Measurements from ENCODE around the gene STH.
"Not testable (repeated sequence)": the region's sequence is repeated elsewhere in the genome, so short reads cannot be mapped to it uniquely, and the experiment has no call there.

Gene STH

GRCh38 chr17:45998987-45999899, at the start of gene STH:
STH (plus strand) TSS chr17:45999250; CDS start chr17:45999280, 30 bp downstream.
- no peak for DNase-seq (ENCODE audit: low read depth)

GRCh38 chr17:45949755-45950320, 49.2 kb upstream of the STH start:
- DNase-seq (ENCODE audit: low read depth) = no peak

- no peak for DNase-seq (ENCODE audit: low read depth)
These were observed 48.2 kb upstream of the STH start for GRCh38 chr17:45950888-45951287.

- DNase-seq (ENCODE audit: low read depth) = no peak
These were observed 47.6 kb upstream of the STH start for GRCh38 chr17:45951403-45951802.

GRCh38 chr17:45951941-45952340, 47.1 kb upstream of the STH start:
- DNase-seq (ENCODE audit: low read depth) = no peak

- no peak for DNase-seq (ENCODE audit: low read depth)
These were observed 46.2 kb upstream of the STH start for GRCh38 chr17:45952814-45953320.

GRCh38 chr17:45953561-45953960, 45.5 kb upstream of the STH start:
- no peak for DNase-seq (ENCODE audit: low read depth)

- DNase-seq (ENCODE audit: low read depth) = no peak
These were observed 44.1 kb upstream of the STH start for GRCh38 chr17:45954914-45955313.

- no peak for DNase-seq (ENCODE audit: low read depth)
These were observed 43.7 kb upstream of the STH start for GRCh38 chr17:45955326-45955725.

- no peak for DNase-seq (ENCODE audit: low read depth)
These were observed 43.0 kb upstream of the STH start for GRCh38 chr17:45956090-45956489.

GRCh38 chr17:45956746-45957145, 42.3 kb upstream of the STH start:
- not testable (repeated sequence) for DNase-seq (ENCODE audit: low read depth)

- no peak for DNase-seq (ENCODE audit: low read depth)
These were observed 40.7 kb upstream of the STH start for GRCh38 chr17:45958307-45958706.

GRCh38 chr17:45958994-45959665, 39.9 kb upstream of the STH start:
- DNase-seq (ENCODE audit: low read depth) = no peak

GRCh38 chr17:45960311-45960710, 38.7 kb upstream of the STH start:
- no peak for DNase-seq (ENCODE audit: low read depth)

GRCh38 chr17:45961206-45961605, 37.8 kb upstream of the STH start:
- DNase-seq (ENCODE audit: low read depth) = no peak

GRCh38 chr17:45962221-45962972, 36.7 kb upstream of the STH start:
- DNase-seq (ENCODE audit: low read depth) = no peak

GRCh38 chr17:45963283-45963682, 35.8 kb upstream of the STH start:
- no peak for DNase-seq (ENCODE audit: low read depth)

- DNase-seq (ENCODE audit: low read depth) = no peak
These were observed 35.2 kb upstream of the STH start for GRCh38 chr17:45963889-45964288.

- no peak for DNase-seq (ENCODE audit: low read depth)
These were observed 34.4 kb upstream of the STH start for GRCh38 chr17:45964634-45965033.

- DNase-seq (ENCODE audit: low read depth) = no peak
These were observed 33.2 kb upstream of the STH start for GRCh38 chr17:45965812-45966211.

GRCh38 chr17:45966606-45967280, 32.3 kb upstream of the STH start:
- DNase-seq (ENCODE audit: low read depth) = no peak
